Hematopoietic multipotent progenitor cell (in vitro differentiated cells): ENCODE data around the gene CYP26A1. TPM values are rescaled to one million over a fixed set of nuclear protein-coding genes. Genes with fewer than 3 reads are reported as not detected.
"Not testable (repeated sequence)": the region's sequence is repeated elsewhere in the genome, so short reads cannot be mapped to it uniquely, and the experiment has no call there.

Experiments
- DNase-seq, 3 donors: peaks; one replicate each; pipeline ENCODE4 v3.0.0-alpha.2; 2011 to 2015; ENCODE audit warnings: low read depth in 2 of 3, low spot score in 2 of 3
- total RNA-seq: library from RNA; depleted of rRNA; stranded (reverse); fragments of >200 nt; gene quantifications from one replicate; pipeline ENCODE4 v1.2.3, GENCODE V29; 2012

CYP26A1 gene
- total RNA-seq, 1 donor, result not detected

GRCh38 chr10:93079663-93080349, 6.1 kb downstream of the CYP26A1 start:
- DNase-seq, result no peak

GRCh38 chr10:93080350-93081046, 6.8 kb downstream of the CYP26A1 start:
- DNase-seq, result peak in 2 of 3 donors; percentile 24 to 62

- no peak for DNase-seq
These were observed 7.6 kb downstream of the CYP26A1 start for GRCh38 chr10:93081318-93081717.

- DNase-seq, result no peak
These were observed 8.1 kb downstream of the CYP26A1 start for GRCh38 chr10:93081834-93082233.

- DNase-seq, result no peak
These were observed 10.2 kb downstream of the CYP26A1 start for GRCh38 chr10:93083743-93084539.

DNA sequence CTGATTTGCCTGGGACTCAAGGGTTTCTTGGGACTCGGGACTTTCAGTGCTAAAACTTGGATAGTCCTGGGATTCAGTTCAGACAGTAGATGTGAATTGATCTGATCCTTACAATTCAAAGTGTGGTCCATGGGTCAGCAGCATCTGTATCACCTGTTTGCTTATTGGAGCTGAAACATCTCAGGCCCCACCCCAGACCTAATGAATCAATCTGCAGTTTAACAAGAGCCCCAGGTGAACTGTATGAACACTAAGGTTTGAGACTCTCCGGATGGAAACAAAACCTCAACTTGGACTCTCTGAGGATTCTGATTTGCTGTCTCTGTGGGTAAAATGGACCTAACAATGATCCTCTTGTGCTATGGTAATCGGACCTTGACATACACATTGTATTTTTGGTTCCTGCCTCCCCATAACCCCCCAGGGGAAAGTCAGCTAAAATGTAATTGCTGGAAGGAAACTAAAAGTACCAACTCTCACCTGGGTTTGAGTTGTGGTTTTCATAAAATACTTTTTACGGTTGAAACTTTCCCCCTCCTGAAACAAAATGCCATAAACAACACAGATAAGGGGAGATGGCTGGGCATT, 11.7 kb downstream of the CYP26A1 start:
- DNase-seq, result no peak

GRCh38 chr10:93086289-93086688, 12.6 kb downstream of the CYP26A1 start:
- DNase-seq, result no peak

GRCh38 chr10:93087846-93088245, 14.2 kb downstream of the CYP26A1 start:
- no peak for DNase-seq

GRCh38 chr10:93088466-93088865, 14.8 kb downstream of the CYP26A1 start:
- DNase-seq, result no peak

- no peak for DNase-seq
These were observed 16.9 kb downstream of the CYP26A1 start for GRCh38 chr10:93090619-93091018.

- no peak for DNase-seq
These were observed 18.3 kb downstream of the CYP26A1 start for GRCh38 chr10:93091960-93092359.

DNA sequence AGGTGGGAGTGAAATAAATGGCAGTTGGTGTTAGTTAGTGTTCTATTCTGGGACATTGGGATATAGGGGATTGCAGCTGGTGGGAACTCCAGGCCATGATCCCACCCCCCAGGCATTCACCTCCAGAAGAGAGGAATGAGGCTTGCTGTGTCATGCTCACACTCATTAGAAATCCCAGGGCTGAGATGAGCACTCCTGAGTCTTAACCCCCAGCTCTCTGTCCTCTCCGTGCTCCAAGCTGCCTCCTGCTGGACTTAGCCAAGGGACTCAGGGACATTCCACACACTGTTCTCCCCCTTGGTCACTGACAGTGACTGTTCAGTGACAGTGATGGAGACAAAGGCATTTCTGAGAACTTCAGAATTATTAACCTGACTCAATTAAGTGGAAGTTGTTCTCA, 21.5 kb downstream of the CYP26A1 start:
- no peak for DNase-seq

- no peak for DNase-seq
These were observed 23.2 kb downstream of the CYP26A1 start for GRCh38 chr10:93096901-93097300.

DNA sequence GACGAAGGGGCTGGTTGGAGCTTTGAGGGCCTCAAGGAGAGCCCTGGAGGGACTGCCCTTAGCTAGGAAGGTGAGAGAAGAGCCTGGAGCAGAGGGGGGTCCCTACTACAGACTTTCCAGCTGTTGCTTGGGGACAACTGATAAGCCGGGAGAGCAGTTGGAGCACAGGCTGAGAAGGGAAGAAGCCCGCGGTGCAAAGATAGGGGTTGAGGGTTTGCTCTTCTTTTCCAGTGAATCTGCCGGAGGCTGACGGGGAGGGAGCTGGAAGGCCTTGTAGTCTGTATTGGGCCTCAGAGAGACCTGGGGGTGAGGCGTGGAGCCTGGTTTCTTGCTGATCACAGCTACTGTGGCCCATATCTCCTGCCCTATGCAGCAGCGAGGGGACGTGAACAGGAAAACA, 23.7 kb downstream of the CYP26A1 start:
- no peak for DNase-seq

DNA sequence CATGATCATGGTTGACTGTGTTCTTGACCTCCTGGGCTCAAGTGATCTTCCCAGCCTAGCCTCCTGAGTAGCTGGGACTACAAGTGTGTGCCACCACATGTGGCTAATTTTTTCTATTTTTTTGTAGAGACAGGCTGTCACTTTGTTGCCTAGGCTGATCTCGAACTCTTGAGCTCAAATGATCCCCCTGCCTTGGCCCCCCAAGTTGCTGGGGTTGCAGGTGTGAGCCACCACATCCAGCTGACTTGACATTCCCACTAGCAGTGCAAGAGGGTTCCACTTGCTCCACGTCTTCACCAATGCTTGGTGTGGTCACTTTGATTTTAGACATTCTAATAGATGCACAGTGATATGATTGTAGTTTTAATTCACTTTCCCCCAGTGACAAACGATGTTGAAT, 25.1 kb downstream of the CYP26A1 start:
- DNase-seq, result no peak

GRCh38 chr10:93099670-93100069, 26.0 kb downstream of the CYP26A1 start:
- DNase-seq, result no peak

DNA sequence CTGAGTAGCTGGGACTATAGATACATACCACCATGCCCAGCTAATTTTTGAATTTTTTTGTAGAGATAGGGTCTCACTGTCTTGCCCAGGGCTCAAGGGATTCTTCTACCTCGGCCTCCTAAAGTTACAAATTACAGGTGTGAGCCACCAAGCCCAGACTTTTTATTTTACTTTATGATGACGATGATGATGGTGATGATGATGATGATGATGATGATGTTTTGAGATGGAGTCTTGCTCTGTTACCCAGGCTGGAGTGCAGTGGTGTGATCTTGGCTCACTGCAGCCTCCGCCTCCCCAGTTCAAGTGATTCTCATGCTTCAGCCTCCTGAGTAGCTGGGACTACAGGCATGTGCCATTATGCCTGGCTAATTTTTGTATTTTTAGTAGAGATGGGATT, 27.5 kb downstream of the CYP26A1 start:
- DNase-seq, result not testable (repeated sequence)

DNA sequence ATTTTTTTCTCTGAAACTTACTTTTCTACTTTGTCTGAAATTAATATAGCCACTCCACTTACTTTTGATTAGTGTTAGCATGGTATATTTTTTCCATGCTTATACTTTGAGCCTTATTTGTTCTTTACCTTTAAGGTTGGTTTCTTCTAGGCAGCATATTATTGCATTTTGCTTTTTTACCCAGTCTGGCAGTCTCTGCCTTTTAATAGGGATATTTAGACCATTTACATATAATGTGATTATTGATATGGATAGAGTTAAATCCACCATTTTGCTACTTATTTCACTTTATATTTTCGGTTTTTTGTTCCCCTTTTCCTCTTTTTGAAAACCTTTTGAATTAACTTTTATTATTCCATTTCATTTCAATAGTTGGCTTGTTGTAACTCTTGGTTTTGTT, 30.3 kb downstream of the CYP26A1 start:
- no peak for DNase-seq

- no peak for DNase-seq
These were observed 33.0 kb downstream of the CYP26A1 start for GRCh38 chr10:93106631-93107072.

DNA sequence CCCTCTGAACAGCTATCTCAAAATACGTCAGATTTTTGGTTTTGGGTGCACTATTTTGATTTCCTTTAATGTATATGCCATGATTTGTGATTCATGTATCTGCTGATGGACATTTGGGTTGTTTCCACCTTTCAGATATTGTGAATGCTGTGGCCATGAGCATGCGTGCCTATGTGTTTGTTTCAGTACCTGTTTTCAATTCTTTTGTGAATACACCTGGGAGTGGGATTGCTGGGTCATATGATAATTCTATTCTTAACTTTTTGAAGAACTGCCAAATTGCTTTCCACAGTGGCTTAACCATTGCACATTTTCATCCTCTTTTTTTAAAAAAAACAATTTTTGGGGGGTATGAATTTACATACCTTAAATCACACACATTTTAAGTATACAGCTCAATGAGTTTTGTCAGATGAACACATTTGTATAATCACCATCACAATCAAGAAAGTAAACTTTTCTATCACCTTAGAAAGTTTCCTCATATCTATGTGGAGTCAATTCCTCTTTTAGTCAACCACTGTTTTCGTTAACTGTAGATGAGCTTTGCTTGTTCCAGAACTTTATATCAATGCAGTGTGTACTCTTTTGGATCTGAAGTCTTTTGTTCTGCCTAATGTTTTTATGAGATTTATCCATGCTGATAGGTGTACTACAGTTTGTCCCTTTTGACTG, 36.9 kb downstream of the CYP26A1 start:
- no peak for DNase-seq

DNA sequence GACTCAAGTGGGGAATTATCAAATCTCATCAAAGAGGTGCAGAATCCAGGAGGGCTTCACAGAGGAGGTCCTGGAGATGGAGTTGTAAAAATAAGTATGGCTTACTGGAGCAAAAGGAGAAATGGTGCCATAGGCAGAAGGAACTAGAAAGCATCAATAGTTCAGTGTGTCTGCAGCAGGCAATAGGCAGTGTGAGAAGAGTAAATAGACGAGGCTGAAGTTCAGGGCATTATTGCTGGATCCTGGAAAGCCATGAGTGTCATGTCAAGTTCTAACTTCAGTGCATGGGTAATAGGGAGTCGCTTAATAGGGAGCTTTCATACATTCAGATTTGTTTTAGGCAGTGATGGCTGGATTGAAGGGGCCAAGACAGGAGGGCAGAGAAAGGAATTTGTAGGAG, 39.3 kb downstream of the CYP26A1 start:
- DNase-seq, result no peak
